Epithelial cell of prostate (primary cell): Measurements from ENCODE around the gene FAM221B.

ENCODE experiments used
- DNase-seq: peaks from one replicate; pipeline ENCODE4 v3.0.0-alpha.2; 2011; ENCODE audit warnings: low read depth, low spot score
- H3K27ac ChIP-seq: fragments of 450-650 bp; 2 replicates; pipeline ENCODE4 v1.5.1; 2017; ENCODE audit warnings: mild to moderate bottlenecking

The FAM221B gene

DNA sequence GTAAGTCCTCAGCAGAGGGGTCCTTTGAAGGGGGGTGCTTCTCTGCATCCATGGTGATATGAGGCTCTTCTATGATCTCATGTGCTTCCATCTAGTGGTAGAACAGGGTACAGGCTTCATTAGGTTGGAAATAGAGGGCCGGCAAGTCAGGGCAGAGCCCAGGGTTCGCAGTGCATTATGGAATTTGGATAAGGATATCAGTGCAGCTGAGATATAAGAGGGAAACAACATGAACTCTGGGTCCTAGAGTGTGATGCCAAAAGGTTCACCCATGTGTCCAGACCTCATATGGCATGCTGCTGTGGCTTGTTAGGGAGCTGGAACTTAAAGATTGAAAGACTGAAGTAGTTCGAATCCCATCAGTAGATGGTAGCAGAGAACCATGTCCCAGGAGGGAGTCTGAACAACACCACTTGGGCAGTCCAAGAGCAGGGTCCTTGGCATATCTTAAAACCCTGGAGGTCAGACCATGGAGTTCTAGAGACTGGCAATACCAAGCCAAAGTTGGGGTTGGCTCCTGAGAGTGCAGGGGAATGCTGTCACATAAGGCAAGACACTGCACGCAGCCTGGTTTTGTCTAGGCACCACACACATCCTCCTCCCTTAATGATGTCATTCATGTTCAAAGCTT is 2.3 kb downstream of the FAM221B start:
- H3K27ac ChIP-seq: peak overlapping the region; percentile 49

DNA sequence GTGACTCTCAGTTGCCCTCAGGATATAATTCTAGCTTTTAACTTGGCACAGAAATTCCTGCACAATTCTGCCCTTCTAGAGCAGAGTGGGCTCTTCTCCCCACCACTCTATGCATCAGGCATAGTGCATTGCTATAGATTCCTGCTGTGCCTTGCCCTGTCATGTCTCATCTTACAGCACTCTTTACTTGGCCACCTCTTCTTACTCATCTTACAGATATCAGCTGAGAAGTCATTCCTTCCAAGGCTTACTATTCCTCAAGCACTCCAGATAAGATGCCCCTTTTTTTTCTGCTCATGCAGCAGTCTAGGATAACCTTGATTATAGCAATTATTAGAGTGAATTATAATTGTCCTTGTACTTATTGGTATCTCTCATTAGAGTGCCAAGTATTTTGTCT is 5.6 kb downstream of the FAM221B start:
- no peak for DNase-seq
- H3K27ac ChIP-seq: no peak overlapping the region

More for the DNA sequence above, 2.3 kb downstream of the FAM221B start:
- DNase-seq: no peak

DNA sequence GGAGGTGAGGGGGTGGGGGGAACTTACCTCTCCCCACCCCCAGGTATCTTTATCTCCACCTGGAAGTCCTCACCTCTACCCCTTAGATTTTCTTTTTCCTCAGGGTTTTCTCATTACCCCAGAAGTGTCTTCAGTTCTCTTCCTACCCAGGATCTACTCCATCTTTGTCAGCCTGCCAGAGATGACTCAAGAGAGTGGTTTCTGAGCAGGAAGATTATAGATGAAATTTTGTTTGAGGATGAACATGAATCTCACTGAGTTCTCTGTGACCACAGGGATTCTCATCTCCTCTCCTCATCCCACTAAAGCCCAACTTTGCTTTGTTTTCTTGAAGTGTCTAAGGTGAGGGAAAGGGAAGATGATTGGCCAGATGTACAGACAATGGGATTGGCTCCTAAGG is 8.5 kb downstream of the FAM221B start:
- no peak overlapping the region for H3K27ac ChIP-seq
- no peak for DNase-seq

DNA sequence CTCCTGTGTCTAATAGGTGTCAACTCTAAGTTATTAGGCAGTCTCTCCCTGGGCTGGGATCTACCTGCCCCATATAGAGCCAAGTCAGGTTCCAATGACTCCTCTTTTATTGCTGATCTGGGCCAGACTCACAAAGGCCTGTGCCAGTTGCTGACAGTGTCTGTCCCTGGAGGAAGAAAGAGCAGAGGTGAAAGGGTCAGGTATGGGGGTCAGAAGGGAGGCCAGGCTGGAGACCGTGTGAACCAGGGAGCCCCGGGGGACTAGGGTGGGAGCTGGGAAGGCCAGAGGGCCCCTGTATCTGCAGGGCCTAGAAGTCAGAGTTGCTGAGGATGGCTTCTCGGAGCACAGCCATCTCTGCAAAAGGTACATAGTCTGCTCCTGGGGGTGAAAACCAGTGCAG is 10.2 kb downstream of the FAM221B start:
- DNase-seq: no peak
- H3K27ac ChIP-seq: no peak overlapping the region

DNA sequence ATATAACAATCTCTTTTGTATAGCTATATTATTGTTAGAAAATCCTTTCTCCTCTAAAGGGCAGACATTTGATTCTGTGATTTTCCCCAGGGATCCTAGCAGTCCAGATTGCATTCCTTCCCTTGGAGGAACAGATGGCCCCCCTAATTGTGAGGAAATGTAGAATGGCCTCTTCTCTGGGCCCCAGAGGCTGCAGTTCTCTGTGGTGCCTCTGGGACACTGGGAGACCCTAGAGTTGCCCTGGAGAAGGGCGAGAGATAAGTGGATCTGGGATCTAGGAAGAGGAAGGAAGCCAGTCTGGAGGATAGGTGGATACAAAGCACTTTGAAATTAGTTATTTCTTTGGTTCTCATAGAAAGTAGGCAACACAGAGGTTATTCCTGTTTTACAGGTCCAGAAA is 11.8 kb downstream of the FAM221B start:
- no peak overlapping the region for H3K27ac ChIP-seq
- no peak for DNase-seq

DNA sequence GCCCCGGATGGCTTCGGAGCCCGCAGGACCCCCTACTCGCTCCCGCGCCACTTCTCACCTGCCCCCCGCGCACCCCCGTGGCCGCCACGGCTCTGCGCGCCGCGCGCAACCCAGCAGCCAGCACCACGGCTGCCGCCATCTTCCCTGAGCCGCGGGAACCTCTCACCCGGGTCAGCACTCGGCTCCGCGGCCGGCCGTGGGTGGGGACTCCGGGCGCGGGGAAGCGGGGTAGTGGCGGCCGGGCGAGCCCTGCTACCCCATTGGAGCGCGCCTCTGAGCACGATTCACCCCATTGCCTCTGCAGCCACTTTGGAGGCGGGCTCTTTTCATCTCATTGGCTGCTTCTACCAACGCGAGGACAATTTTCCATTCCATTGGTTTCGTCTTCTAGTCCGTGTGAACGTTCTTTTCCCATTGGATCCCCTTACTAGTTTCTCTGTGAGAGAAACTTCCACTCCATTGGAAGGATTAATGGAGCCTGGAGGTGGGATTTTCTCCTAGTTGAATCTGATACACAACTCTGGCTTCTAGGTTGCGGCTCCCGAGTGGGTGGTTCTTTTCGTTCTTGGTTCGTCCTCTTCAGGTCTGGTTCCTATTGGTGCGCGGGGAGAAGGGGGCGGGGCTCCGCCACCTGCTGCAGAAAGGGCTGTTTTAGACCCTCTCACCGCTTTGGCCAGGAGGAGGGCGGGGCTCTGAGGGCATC is 13.5 kb downstream of the FAM221B start, which contains the start of gene HINT2:
HINT2 (minus strand) TSS at position 202 of the 703 bp plus-strand sequence; CDS start at position 139, 63 bp downstream.
- peak; percentile 92 for DNase-seq
- H3K27ac ChIP-seq: peak within 1 kb of the TSS; percentile 82

DNA sequence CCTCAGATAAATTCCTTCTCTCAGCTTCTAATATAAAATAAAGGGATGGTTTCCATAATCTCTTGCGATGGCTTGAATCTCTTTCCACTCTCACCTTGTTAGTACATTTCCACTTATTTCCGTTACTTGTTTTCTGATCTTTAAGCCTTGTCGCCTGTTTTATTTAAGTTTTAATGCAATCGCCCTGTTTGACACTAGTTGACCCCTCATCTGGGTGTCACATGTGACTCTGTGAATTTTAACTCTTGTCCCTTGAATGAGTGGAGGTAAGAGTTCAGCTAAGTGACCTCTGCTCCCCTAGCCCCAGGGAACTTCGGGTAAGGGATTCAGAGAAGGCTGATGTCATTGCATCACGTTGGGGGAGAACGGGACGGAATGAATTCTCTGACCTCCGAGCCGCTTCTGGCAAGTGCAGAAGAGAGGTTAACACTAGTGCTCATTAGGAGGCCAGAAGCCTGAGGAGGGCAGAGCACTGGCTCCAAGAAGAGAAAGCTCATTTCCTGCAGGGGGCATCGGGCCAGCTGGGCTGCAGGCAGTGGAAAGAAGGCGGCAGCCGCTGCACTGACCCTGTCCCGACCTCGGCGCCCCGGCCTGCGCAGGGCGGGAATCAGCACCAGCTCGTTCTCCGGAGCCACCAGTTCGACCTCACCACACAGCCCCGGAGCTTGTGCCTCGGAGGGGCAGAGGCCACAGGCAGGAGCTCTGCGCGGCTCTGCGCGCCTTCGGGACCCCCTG is 14.3 kb downstream of the FAM221B start:
- peak overlapping the region; percentile 82 for H3K27ac ChIP-seq
- DNase-seq: no peak

DNA sequence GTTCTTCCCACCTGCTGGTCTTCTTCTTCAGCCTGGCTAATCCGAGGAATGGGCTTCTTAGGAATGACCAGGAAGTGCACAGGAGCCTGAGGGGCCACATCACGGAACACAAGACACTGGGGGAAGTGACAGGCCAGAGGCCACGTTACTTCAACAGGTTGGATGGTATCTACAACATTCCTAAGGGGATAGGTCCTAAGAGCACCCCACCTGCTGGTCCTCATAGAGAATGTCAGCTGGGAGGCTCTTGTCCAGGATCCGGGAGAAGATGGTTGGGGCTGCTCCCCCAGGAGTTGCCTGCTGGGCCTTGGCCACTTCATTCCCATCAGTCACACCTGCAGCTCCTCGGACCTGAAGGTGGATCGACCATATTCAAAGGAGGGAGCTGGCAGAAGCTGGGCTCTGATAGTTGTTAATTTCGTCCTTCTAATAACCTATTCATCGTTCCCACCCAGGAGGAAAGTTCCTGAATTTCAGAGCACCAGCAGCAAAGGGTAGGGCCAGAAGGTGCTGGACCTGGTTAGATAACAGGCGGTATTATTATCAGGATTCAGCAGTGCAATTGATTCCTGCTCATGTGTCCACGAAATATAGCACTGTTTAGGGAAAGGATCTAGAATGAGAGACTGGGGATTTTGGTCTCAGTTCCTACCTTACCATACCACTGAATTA is 15.0 kb downstream of the FAM221B start:
- H3K27ac ChIP-seq: peak overlapping the region; percentile 82
- DNase-seq: no peak

DNA sequence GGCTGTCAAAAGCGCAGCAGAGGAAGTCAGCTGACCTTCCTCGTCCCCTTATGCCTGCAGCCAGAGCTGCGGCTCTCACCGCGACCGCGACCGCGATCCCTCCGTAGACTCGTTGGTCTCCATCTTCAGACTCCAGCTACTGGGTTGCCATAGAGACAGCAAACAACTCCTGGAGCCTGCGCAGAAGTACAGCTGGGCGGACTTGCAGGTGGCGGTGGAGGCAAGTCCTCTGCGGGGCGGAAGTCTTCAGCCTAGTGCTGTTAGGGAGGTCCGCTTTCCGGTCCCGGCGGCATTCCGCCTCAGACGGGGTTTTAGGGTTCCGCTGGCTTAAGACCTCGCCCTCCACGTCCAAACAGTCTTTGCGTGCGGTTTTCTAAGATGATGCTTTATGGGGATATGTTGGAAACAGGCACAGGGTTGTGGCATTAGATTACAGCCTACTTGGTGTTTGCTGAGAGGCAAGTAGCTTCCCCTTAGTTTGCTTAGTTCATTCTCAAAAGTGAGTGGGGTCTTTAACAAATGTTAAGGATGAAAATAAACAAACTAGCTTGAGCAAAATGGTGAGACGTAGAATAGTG is 16.4 kb downstream of the FAM221B start, which contains the start of gene SPAG8:
SPAG8 (minus strand) TSS at position 238 of the 578 bp plus-strand sequence; CDS start at position 123, 115 bp downstream.
- H3K27ac ChIP-seq: no peak within 1 kb of the TSS
- DNase-seq: peak; percentile 69

DNA sequence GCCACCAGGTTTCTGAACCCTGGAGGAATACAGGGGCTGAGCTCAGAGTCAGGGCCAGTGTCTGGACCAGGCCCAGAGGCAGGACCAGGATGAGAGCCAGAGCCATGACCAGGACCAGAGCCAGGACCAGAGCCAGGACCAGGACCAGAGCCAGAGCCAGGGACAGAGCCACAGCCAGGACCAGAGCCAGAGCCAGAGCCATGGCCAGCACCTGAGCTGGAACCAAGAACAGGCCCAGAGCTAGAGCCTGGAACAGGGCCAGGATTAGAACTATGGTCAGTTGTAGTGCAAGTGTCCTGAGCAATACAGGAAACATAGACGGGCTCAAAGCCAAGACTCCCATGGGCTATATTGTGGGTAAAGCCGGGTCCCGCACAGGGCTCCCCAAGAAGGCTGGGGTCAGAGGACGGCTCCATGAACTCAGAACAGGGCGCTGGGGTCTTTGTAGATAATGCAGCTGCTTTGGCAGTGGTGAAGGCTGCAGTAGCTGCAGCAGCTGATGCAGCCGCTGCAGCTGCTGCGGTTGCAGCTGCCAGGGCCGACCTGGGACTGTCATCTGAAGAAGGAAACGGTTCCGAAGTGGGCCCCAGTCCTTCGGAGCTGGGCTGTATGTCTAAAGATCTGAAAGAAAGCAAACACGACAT is 17.0 kb downstream of the FAM221B start:
- no peak overlapping the region for H3K27ac ChIP-seq
- no peak for DNase-seq

DNA sequence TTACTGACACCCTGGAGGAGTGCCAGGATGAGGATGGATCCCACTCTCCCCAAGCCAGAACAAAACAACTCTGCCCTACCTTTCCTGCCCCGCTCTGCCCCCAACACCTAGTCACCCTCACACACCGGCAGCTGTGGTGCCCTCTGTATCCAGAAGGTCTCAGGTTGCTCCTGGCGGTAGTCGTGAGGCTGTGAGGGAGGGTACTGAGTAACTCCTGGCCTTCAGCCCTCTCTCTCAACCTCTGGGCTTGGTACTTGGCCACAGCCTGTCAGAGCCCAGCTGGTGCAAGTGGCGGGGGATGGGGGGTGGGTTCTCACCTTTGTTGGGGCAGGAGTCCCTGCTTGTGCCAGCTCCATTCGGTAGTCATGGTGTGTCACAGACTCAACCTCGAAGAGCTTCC is 18.4 kb downstream of the FAM221B start:
- DNase-seq: no peak
- no peak overlapping the region for H3K27ac ChIP-seq

DNA sequence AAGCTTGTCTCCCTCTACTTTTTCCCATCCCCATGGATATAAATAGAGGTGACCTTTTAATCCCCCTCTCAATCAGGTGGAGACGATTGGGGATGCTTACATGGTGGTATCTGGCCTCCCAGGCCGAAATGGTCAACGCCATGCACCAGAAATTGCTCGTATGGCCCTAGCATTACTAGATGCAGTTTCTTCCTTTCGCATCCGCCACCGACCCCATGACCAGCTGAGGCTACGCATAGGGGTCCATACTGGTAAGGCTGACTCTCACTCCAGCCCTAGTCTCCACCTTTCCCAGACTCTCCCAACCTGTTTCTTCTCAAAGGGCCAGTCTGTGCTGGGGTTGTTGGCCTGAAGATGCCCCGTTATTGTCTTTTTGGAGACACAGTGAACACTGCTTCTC is 20.1 kb downstream of the FAM221B start:
- no peak overlapping the region for H3K27ac ChIP-seq
- no peak for DNase-seq

DNA sequence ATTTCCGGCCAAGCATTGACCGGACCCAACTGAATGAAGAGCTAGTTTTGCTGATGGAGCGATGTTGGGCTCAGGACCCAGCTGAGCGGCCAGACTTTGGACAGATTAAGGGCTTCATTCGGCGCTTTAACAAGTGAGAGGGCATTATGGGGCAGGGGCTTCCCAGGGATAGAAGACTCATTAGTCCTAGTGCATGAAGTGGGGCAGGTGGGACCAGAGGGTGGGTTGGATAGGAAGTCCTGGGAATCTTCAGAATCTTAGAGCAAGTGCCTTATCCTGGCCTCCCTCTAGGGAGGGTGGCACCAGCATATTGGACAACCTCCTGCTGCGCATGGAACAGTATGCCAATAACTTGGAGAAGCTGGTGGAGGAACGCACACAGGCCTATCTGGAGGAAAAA is 22.4 kb downstream of the FAM221B start:
- H3K27ac ChIP-seq: no peak overlapping the region
- DNase-seq: no peak

DNA sequence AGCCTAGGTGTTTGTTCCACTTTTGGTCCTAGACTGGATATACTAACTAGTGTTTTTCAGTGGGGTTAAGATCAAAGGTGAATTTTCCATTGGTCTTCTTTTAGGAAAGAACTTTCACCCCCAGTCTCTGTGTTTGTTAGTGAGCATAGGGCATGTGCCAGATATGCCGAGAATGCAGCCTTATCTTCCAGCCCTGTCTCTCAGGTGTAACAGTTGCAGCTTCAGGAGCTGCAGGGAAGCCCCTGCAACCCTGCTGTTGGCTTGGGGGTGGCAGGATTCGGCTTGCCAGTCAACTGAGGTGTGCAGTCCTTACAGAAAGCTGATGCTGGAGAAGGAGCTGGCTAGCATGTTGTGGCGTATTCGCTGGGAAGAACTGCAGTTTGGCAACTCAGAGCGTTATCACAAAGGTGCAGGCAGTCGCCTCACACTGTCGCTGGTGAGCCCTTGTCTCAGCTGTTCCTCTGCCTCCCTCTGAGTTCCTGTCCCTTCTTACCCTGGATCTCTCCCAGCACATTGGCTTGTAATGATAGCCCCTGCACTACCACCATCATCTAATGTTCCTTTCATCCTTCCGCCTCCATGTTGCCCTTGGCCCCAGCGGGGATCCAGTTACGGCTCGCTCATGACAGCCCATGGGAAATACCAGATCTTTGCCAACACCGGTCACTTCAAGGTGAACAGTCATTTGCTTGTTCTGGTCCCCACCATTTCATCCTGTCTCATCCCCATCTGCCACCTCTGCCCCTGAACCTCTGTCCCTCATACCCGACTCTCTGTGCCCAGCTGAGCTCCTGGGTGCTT is 27.0 kb downstream of the FAM221B start:
- DNase-seq: no peak
- no peak overlapping the region for H3K27ac ChIP-seq

DNA sequence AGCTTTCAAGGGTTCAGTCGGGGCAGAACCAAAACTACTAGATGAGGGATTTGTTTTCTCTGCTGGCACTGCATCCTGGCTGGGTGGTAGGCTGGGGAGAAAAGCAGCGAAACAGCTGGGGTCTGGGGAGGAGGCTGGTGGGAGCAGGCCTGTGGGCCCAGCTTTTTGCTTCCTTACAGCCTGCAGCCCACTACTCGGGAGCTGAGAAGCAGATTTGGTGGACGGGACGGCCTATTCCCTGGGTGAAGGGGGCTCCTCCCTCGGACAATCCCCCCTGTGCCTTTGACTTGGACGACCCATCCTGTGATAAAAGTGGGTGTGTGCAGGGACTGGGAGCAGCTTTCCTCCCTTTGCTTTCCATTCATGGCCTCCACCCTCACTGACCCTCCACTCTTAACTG is 28.0 kb downstream of the FAM221B start:
- H3K27ac ChIP-seq: no peak overlapping the region
- DNase-seq: no peak

DNA sequence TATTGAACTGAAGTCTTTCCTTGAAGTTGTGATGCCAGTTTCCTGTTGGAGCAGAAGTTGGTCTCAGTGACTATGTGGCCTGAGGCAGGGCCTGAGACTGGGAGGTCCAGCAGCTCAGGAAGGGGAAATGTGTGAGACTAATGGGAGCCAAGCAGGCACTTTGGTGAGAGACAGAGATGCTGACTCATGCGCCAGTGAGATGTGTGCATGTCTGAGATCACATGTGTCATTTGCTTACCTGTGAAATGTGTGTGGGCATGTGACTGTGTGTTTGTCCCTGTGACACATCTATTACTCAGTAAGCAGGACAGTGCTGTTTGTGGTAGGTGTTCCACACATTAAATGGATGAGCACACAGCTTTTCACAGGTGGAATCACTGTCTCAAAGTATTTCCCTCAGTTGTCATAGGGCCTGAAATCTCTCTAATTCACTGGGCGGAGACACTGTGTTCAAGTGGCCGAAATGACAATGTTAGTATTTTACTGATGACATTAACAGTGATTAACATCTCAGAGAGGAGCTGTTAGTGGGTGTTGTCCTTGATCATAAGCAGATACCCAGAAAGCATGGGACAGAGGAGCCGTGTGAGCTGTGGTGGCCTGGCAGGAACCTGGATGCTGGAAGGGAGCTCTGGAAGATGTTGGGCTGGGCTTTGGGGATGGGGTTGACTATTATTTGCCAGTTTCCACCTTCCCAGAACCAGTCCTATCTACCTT is 29.7 kb downstream of the FAM221B start:
- peak overlapping the region; percentile 68 for H3K27ac ChIP-seq
- peak; percentile 98 for DNase-seq

DNA sequence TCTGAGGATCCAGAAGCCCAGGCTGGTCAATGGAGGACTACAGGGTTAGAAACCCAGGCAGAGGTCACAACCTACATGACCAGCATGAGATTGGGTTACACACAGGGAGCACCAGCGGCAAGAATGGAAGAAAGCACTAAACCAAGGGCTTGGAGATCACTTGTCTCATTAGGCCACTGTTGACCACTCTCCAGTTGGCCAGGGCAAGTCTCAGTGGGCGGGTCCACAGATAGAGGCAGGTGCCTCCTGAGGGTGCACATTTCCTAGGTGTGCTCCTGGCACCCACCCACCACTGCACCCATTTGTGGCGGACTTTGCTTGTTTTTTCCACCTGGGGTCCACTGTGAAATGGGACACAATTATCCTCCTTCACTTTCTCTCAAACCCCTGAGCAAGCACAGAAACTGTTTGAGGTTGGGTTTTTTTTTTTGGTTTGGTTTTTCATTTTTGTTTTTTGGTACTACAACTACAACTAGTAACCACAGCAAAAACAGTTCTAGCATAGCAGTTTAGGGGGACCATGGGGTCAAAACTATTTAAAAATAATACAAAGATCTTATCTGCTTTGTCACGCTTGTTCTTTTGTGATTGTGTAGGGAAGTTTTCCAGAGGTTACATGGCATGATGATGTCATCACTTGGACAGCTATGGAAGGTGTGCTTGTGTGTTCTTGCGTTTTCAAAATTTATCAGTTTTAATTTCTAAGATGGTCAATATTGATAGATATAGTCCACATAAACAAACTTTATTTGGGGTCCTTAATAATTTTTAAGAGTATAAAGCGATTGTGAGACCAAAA is 31.0 kb downstream of the FAM221B start:
- DNase-seq: no peak
- peak overlapping the region; percentile 68 for H3K27ac ChIP-seq

DNA sequence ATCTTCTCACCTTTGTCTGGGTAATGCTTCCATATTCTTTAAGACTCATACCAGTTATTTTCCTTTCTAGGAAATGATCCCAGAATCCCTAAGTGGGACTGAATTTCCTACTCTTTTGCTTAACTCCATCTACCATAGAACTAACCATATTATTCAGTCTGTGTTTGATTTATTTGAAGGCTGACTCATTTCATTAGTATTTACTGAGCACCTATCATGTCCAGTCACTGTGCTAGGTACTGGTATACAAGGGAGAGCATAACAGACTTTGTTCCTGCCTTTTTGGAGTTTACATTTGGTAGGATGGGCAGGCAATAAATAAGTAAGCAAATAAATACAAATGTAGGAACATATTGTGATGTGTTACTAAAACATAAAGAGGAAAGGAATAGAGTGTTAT is 32.8 kb downstream of the FAM221B start:
- no peak for DNase-seq
- H3K27ac ChIP-seq: peak overlapping the region; percentile 68
